ENCODE measurements around the gene MYO7B. TPM values are rescaled to one million over a fixed set of nuclear protein-coding genes. Genes with fewer than 3 reads are reported as not detected.
A peak's percentile ranks its signal among the peaks of the same experiment; 100 is the strongest.

MYO7B gene
- total RNA-seq, 2 experiments from 2014 or later = 0.65 to 1.2 TPM

- ChIA-PET CTCF (interaction anchor here (0.6 to 5.2 kb wide), 28 partner anchors 8 to 807 kb away, joined by 3 to 114 read pairs (median 4); partner anchors contain the start of gene POLR2D), POLR2A (interaction anchor here (1.2 to 1.3 kb wide), 2 partner anchors 52 to 58 kb away, joined by 3 to 4 read pairs; no protein-coding TSS in a partner anchor)
- DNase-seq (peak; percentile 91), ATAC-seq (peak; percentile 87)
- Mint-ChIP-seq H3K27ac (peak overlapping the region; percentile 66), H3K27me3 (no peaks in the 10 kb centered on the region), H3K4me1 (ENCODE audit: low read depth) (peaks cover 14% of the 10 kb centered on the region), H3K4me3 (no peak overlapping the region), H3K9me3 (no peaks in the 10 kb centered on the region), H3K36me3 (ENCODE audit: low read depth) (no peaks in the 10 kb centered on the region)
- TF ChIP-seq CTCF (IDR thresholded peaks at IDR 0.05) = peak; percentile 85
- intact Hi-C loops (cut with micrococcal nuclease) = loop anchor here (1.0 kb wide), 1 partner anchor 58 kb away; no protein-coding TSS in a partner anchor
Measured at GRCh38 chr2:127649684-127650040, 114.2 kb downstream of the MYO7B start.

- ChIA-PET POLR2A (interaction anchor here (0.6 to 1.3 kb wide), 2 partner anchors 59 to 101 kb away, joined by 3 to 4 read pairs; no protein-coding TSS in a partner anchor), CTCF (interaction anchor here (0.6 to 5.2 kb wide), 29 partner anchors 8 to 807 kb away, joined by 3 to 114 read pairs (median 3); partner anchors contain the start of gene POLR2D)
- Mint-ChIP-seq H3K9me3 (no peaks in the 10 kb centered on the region), H3K36me3 (ENCODE audit: low read depth) (no peaks in the 10 kb centered on the region), H3K27ac (no peak overlapping the region), H3K4me3 (no peak overlapping the region), H3K27me3 (no peaks in the 10 kb centered on the region), H3K4me1 (ENCODE audit: low read depth) (peaks cover 14% of the 10 kb centered on the region)
- ATAC-seq (no peak), DNase-seq (no peak)
- peak; percentile 32 for TF ChIP-seq CTCF (IDR thresholded peaks at IDR 0.05)
- intact Hi-C loops (cut with micrococcal nuclease) = no loop called here
Measured at GRCh38 chr2:127650041-127650784, 114.7 kb downstream of the MYO7B start.

- ATAC-seq = no peak
- intact Hi-C loops (cut with micrococcal nuclease) = no loop called here
- H3K27ac Mint-ChIP-seq = no peak overlapping the region
Measured at GRCh38 chr2:127650785-127651380, 115.4 kb downstream of the MYO7B start.

GRCh38 chr2:127651381-127651809 is 115.9 kb downstream of the MYO7B start:
- CTCF ChIA-PET = interaction anchor here (0.7 to 6.0 kb wide), 5 partner anchors 14 to 60 kb away, joined by 3 to 114 read pairs (median 6); partner anchors contain the start of gene LIMS2
- POLR2A ChIA-PET = no interaction called here
- no peak for DNase-seq
- Mint-ChIP-seq H3K27ac (no peak overlapping the region), H3K4me3 (no peak overlapping the region), H3K27me3 (no peaks in the 10 kb centered on the region), H3K4me1 (ENCODE audit: low read depth) (peaks cover 14% of the 10 kb centered on the region), H3K9me3 (no peaks in the 10 kb centered on the region), H3K36me3 (ENCODE audit: low read depth) (no peaks in the 10 kb centered on the region)
- ATAC-seq = no peak
- intact Hi-C loops (cut with micrococcal nuclease) = no loop called here
- no peak for TF ChIP-seq CTCF (IDR thresholded peaks at IDR 0.05)

More at GRCh38 chr2:127650785-127651380, 115.4 kb downstream of the MYO7B start:
- H3K4me3 Mint-ChIP-seq = no peak overlapping the region
- H3K9me3 Mint-ChIP-seq = no peaks in the 10 kb centered on the region
- DNase-seq = no peak
- H3K36me3 Mint-ChIP-seq (ENCODE audit: low read depth) = no peaks in the 10 kb centered on the region
- no peaks in the 10 kb centered on the region for H3K27me3 Mint-ChIP-seq
- H3K4me1 Mint-ChIP-seq (ENCODE audit: low read depth) = peaks cover 14% of the 10 kb centered on the region
- POLR2A ChIA-PET = interaction anchor here (0.6 to 1.3 kb wide), 2 partner anchors 59 to 100 kb away, joined by 3 to 4 read pairs; no protein-coding TSS in a partner anchor
- CTCF ChIA-PET = interaction anchor here (0.9 to 5.2 kb wide), 20 partner anchors 9 to 808 kb away, joined by 3 to 114 read pairs (median 5); no protein-coding TSS in a partner anchor
- TF ChIP-seq CTCF (IDR thresholded peaks at IDR 0.05) = no peak
